ENCODE measurements around the gene MT2A. TPM values are rescaled to one million over a fixed set of nuclear protein-coding genes. Genes with fewer than 3 reads are reported as not detected.
A peak's percentile ranks its signal among the peaks of the same experiment; 100 is the strongest.
"Not testable (repeated sequence)": the region's sequence is repeated elsewhere in the genome, so short reads cannot be mapped to it uniquely, and the experiment has no call there.

Gene MT2A
- 7.1 and 18.6 TPM in 2 replicates for total RNA-seq
- 374 TPM for polyA plus RNA-seq (2012)

GRCh38 chr16:56608043-56608875 is at the start of gene MT2A:
MT2A (plus strand) TSS chr16:56608584; CDS start chr16:56608656, 72 bp downstream.
- peak; percentile 96 for DNase-seq (ENCODE audit: low read depth)

- DNase-seq (ENCODE audit: low read depth) = no peak
Measured at GRCh38 chr16:56559109-56559508, 49.3 kb upstream of the MT2A start.

- no peak for DNase-seq (ENCODE audit: low read depth)
Measured at GRCh38 chr16:56560447-56560846, 47.9 kb upstream of the MT2A start.

DNA sequence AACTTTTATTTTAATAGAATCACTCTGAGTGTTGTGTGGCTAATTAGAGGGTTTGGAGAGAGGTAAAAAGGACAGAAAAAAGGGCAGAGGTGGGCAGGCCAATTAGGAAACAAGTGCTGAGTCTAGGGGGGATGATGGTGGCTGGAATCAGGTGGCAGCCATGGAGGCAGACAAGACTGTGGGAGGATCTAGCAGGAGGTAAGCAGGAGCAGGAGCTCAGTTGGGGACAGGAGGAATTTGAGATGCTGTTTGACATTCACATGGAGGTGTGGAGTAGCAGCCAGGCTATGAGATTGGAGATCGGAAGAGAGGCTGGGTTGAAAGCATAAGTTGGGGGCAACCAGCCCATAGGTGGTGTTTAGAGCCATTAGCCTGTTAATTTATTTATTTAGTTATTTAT is 47.3 kb upstream of the MT2A start:
- no peak for DNase-seq (ENCODE audit: low read depth)

- DNase-seq (ENCODE audit: low read depth) = no peak
Measured at GRCh38 chr16:56564793-56565477, 43.4 kb upstream of the MT2A start, which contains the start of gene MT4. MT4 (plus strand) TSS chr16:56565073; CDS start chr16:56565129, 56 bp downstream.

GRCh38 chr16:56569971-56570370 is 38.4 kb upstream of the MT2A start:
- no peak for DNase-seq (ENCODE audit: low read depth)

DNA sequence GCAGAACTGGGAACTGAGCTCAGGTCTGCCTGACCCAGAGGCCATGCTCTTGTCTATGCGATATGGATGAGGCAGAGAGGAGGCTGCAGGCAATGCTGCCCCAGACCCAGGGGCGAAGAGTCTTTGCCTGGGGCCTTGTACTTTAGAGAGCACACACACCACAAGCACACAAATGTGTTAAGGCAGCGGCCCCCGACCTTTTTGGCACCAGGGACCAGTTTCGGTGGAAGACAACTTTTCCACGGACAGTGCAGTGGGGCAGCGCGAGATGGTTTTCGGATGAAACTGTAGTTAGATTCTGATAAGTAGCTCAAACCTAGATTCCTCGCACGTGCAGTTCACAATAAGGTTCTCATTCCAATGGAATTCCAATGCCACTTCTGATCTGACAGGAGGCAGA is 36.9 kb upstream of the MT2A start:
- no peak for DNase-seq (ENCODE audit: low read depth)

GRCh38 chr16:56574625-56575024 is 33.8 kb upstream of the MT2A start:
- no peak for DNase-seq (ENCODE audit: low read depth)

- DNase-seq (ENCODE audit: low read depth) = peak; percentile 30
Measured at GRCh38 chr16:56576585-56577299, 31.6 kb upstream of the MT2A start.

GRCh38 chr16:56577300-56577625 is 31.1 kb upstream of the MT2A start:
- DNase-seq (ENCODE audit: low read depth) = no peak

DNA sequence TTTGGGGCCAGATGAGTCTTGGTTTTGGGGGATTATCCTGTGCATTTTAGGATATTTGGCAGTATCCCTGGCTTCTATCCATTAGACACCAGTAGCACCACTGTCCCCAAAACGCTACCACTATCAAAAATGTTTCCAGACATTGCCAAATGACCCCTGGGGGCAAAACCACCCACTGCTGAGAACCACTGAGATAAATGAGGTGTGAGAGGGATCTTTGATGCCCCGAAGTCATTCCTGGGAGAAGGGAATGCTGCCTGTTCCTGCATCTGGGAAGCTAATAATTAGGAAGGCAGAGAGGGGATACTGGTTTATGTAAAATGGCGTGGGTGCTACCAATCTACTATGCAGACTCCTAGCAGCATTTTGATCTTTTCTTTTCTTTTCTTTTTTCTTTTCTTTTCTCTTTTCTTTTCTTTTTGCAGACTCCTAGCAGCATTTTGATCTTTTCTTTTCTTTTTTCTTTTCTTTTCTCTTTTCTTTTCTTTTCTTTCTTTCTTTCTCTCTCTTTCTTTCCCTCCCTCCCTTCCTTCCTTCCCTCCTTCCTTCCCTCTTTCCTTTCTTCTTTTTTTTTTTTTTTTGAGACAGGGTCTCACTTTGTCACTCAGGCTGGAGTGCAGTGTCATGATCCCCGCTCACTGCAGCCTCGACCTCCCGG is 27.9 kb upstream of the MT2A start:
- no peak for DNase-seq (ENCODE audit: low read depth)

DNA sequence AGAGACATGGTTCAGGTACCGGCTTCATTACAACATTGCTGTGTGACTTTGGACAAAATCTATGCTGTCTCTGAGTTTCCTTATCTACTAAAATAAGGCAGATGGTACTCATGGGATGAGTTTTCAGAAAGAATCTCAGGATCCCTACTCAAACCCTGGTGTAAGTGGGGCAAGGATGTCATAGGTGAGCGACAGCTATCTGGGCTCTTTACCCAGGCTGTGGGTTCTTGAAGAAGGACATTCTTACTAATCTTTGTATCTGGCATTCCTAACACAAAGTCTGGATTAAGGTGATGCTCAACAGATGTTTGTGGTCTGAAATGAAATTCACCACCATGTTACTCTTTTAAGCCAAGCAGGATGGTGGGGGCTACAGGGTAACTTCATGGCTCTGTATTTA is 25.5 kb upstream of the MT2A start:
- not testable (repeated sequence) for DNase-seq (ENCODE audit: low read depth)

DNA sequence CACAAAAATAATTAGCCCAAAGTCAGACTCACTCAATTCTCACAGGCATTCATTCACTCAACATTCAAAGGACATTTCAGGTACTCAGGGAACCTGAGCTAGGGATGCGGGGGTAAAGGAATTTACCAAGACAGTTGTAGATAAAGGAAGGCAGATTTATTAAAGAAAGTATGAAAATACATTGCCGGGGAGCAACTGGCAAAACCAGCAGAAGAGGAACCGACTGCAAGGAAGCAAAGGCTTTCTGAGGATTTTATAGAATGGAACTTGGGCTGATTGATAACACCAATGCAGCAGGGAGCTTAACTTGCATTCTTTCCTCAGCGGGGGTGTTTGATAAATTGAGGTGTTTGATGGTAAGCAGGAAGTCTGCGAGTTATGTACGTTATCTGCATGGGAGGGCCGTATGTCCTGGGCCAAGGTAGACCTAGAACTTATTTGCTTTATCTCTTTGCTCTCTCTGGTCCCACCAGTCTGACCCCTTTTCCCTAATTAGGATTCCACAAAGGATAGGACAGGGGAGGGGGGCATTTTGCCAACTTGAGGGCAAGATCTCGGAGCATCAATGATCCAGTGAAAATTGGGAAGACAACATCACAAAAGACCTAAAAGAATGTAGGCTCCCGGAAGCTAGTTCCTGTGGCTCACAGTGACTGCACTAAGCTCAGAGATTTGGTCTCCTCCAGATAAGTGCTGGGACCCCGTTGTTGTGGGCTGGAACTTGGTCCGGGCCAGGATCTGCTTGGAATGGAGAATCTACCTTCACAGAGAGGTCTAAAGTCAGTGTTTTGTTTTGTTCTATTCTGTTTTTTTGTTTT is 24.8 kb upstream of the MT2A start:
- DNase-seq (ENCODE audit: low read depth) = no peak

GRCh38 chr16:56584276-56584675 is 24.1 kb upstream of the MT2A start:
- no peak for DNase-seq (ENCODE audit: low read depth)

- no peak for DNase-seq (ENCODE audit: low read depth)
Measured at GRCh38 chr16:56588781-56589140, 19.6 kb upstream of the MT2A start.

- peak; percentile 86 for DNase-seq (ENCODE audit: low read depth)
Measured at GRCh38 chr16:56589141-56590039, 19.0 kb upstream of the MT2A start, which contains the start of gene MT3. MT3 (plus strand) TSS chr16:56589528; CDS start chr16:56589591, 63 bp downstream.

GRCh38 chr16:56591377-56592060 is 16.9 kb upstream of the MT2A start:
- DNase-seq (ENCODE audit: low read depth) = no peak

DNA sequence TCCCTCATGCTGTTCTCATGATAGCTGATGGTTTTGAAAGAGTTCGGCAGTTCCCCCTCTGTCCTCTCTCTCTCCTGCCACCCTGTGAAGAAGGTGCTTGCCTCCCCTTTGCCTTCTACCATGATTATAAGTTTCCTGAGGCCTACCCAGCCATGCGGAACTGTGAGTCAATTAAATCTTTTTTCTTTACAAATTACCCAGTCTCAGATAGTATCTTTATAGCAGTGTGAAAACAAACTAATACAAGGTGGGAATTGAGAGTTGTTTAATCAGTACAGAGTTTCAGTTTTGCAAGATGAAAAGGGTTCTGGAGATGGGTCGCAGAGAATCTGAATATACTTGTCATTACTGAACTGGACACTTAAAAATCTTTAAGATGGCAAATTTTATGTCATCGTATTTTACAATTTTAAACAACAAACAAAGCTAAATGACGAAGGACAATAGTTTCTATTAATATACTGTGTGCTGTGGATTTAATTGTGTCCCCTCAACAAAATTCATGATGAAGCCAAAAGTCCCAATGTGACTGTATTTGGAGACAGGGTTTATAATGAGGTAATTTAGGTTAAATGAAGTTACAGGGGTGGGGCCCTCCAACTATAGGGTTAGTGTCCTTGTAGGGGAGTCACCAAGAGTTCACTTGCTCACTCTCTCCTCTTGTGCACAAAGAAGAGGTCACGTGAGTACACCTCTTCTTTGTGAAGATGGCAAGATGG is 14.7 kb upstream of the MT2A start:
- DNase-seq (ENCODE audit: low read depth) = no peak

All from myocyte (in vitro differentiated cells).